Endothelial cell of umbilical vein (primary cell): ENCODE measurements around the gene NRBF2. TPM values are rescaled to one million over a fixed set of nuclear protein-coding genes. Genes with fewer than 3 reads are reported as not detected.

Source experiments
- BruUV-seq: library from RNA; stranded (reverse); fragments of 400-500 nt; replicated peaks from 2 replicates; lab custom pipeline; 2021; lab: Mats Ljungman, UMichigan
- CTCF ChIA-PET: fragments of 300-600, 350-600 bp; sonication (Branson Sonifier 250); formaldehyde crosslinking; loops from one replicate; lab custom pipeline; 2021; ENCODE audit warnings: antibody characterized with exemption, inconsistent platforms; lab: Charles Lee
- POLR2A ChIA-PET: fragments of 300-600, 350-600 bp; sonication (Branson Sonifier 250); formaldehyde crosslinking; loops from one replicate; lab custom pipeline; 2021; ENCODE audit warnings: antibody characterized with exemption, inconsistent platforms; lab: Charles Lee
- DNase-seq: peaks from one replicate; pipeline ENCODE4 v3.0.0-alpha.2; 2011; ENCODE audit warnings: low read depth, low spot score
- FAIRE-seq: peaks from 2 replicates; lab custom pipeline; 2011; peaks lifted over from hg19 to GRCh38; lab: Jason Lieb, UNC
- H2AFZ ChIP-seq: 2 replicates; pipeline ENCODE4 v1.6.0; 2012; ENCODE audit warnings: low read depth, low read length, control low read depth, inconsistent platforms
- H3K27ac ChIP-seq: 2 replicates; pipeline ENCODE4 v1.5.1; 2011; ENCODE audit warnings: low read depth, mild to moderate bottlenecking, control low read depth, low read length, moderate library complexity; ENCODE audit not compliant: insufficient read depth
- H3K27me3 ChIP-seq, 2 experiments: 2 replicates each; pipeline versions ENCODE4 v1.6.0 to v1.6.1; 2011; ENCODE audit warnings: low read length in 2 of 2, mixed read lengths in 1 of 2; ENCODE audit not compliant: control insufficient read depth in 2 of 2, insufficient read depth in 2 of 2
- H3K36me3 ChIP-seq, 2 experiments: 2 replicates in 1 of 2; 3 replicates in 1 of 2; pipeline ENCODE4 v1.5.1; 2011; ENCODE audit warnings: low read length in 2 of 2, mild to moderate bottlenecking in 1 of 2, moderate library complexity in 1 of 2; ENCODE audit not compliant: control insufficient read depth in 2 of 2, insufficient read depth in 2 of 2; ENCODE audit errors: extremely low read depth in 1 of 2
- H3K4me1 ChIP-seq: 3 replicates; pipeline ENCODE4 v1.5.1; 2011; ENCODE audit warnings: mild to moderate bottlenecking, low read length; ENCODE audit not compliant: control insufficient read depth, insufficient read depth; ENCODE audit errors: extremely low read depth
- H3K4me2 ChIP-seq: 2 replicates; pipeline ENCODE4 v1.6.1; 2011; ENCODE audit warnings: low read length, control low read depth, mixed read lengths; ENCODE audit not compliant: insufficient read depth
- H3K4me3 ChIP-seq, 3 experiments: fragments of 200-600 bp in 1 of 3; sonication (generic), shearing (Covaris generic) in 1 of 3; replicated peaks in 1 of 3; 2 replicates each; pipeline ENCODE4 v1.5.1; 2011 to 2016; ENCODE audit warnings: control low read depth in 3 of 3, low read length in 3 of 3, mild to moderate bottlenecking in 2 of 3, inconsistent platforms in 1 of 3, low read depth in 1 of 3, moderate library complexity in 1 of 3; ENCODE audit not compliant: insufficient read depth in 1 of 3
- H3K79me2 ChIP-seq: 2 replicates; pipeline ENCODE4 v1.6.0; 2012; ENCODE audit warnings: low read length, inconsistent platforms; ENCODE audit not compliant: control insufficient read depth, insufficient read depth
- H3K9ac ChIP-seq: replicated peaks from 2 replicates; pipeline ENCODE3; 2011; ENCODE audit warnings: low read length, control low read depth; ENCODE audit not compliant: insufficient read depth; ENCODE audit errors: extremely low read depth
- H3K9me1 ChIP-seq: replicated peaks from 3 replicates; pipeline ENCODE4 v1.6.0; 2011; ENCODE audit warnings: mild to moderate bottlenecking, low read length; ENCODE audit not compliant: control insufficient read depth, insufficient read depth; ENCODE audit errors: extremely low read depth
- H3K9me3 ChIP-seq: replicated peaks from 2 replicates; pipeline ENCODE4 v1.5.1; 2012; ENCODE audit warnings: low read length, inconsistent platforms; ENCODE audit not compliant: control insufficient read depth, insufficient read depth
- H4K20me1 ChIP-seq: replicated peaks from 2 replicates; pipeline ENCODE3; 2011; ENCODE audit warnings: mild to moderate bottlenecking, low read length; ENCODE audit not compliant: control insufficient read depth, insufficient read depth; ENCODE audit errors: extremely low read depth
- EZH2 ChIP-seq: IDR thresholded peaks from 2 replicates; pipeline ENCODE4 v1.6.1; 2012; ENCODE audit warnings: borderline replicate concordance, low read depth, mild to moderate bottlenecking, moderate library complexity, low read length, inconsistent platforms; ENCODE audit not compliant: severe bottlenecking
- FOS ChIP-seq: IDR thresholded peaks from 2 replicates; pipeline ENCODE4 v1.6.1; 2011; ENCODE audit warnings: mild to moderate bottlenecking, low read length, moderate library complexity, borderline replicate concordance; ENCODE audit not compliant: insufficient read depth
- GATA2 ChIP-seq: IDR thresholded peaks from 2 replicates; pipeline ENCODE4 v1.7.0; 2011; ENCODE audit warnings: low read depth, mild to moderate bottlenecking, moderate library complexity, mixed read lengths, low read length; ENCODE audit not compliant: insufficient read length, insufficient read depth
- JUN ChIP-seq: IDR thresholded peaks from 2 replicates; pipeline ENCODE4 v1.6.1; 2011; ENCODE audit warnings: borderline replicate concordance, low read depth; ENCODE audit not compliant: insufficient read length, insufficient read depth
- MYC ChIP-seq: IDR thresholded peaks from one replicate; pipeline ENCODE4 v1.6.1; 2011; ENCODE audit warnings: mild to moderate bottlenecking, low read depth, low read length
- POLR2A ChIP-seq: IDR thresholded peaks from 2 replicates; pipeline ENCODE4 v1.6.1; 2012; ENCODE audit warnings: low read depth, mild to moderate bottlenecking, control low read depth, low read length
- POLR2AphosphoS5 ChIP-seq: IDR thresholded peaks from 2 replicates; pipeline ENCODE4 v1.6.1; 2012; ENCODE audit warnings: low read depth, mild to moderate bottlenecking, control low read depth, low read length, moderate library complexity; ENCODE audit not compliant: insufficient read depth
- dilution Hi-C: fragments of 300-500 bp; cut with MboI; formaldehyde crosslinking; loops from one replicate; pipeline ENCODE4 v1.15.0; 2019; ENCODE audit warnings: low sequenced_read_pairs; ENCODE audit not compliant: extremely low pct_ligation_motif_present
- intact Hi-C: fragments of 100-400 bp; cut with micrococcal nuclease; formaldehyde crosslinking; loops from one replicate; pipeline ENCODE4 v1.10.0; 2022
- polyA plus RNA-seq, 4 experiments: library from polyadenylated mRNA; depleted of rRNA in 3 of 4; stranded (reverse) in 3 of 4; unstranded in 1 of 4; fragments of >200 nt; gene quantifications; 2 replicates each; pipeline versions ENCODE4 v1.2.1 to v1.2.3, GENCODE V29; 2011 to 2012; ENCODE audit warnings: missing spikeins in 1 of 4
- total RNA-seq: library from RNA; stranded (reverse); gene quantifications from 2 replicates; pipeline ENCODE4 v1.2.3, GENCODE V29; 2021
- TF ChIP-seq, protein P1 (sequence below), 2 donors: IDR thresholded peaks; 1 replicate in 1 of 2; 2 replicates in 1 of 2; pipeline ENCODE4 v1.5.1; 2011; ENCODE audit warnings: low read length in 2 of 2, mild to moderate bottlenecking in 2 of 2, moderate library complexity in 2 of 2, control low read depth in 1 of 2, inconsistent platforms in 1 of 2, low read depth in 1 of 2; ENCODE audit not compliant: insufficient read depth in 1 of 2; ENCODE audit errors: extremely low read depth in 1 of 2
- TF ChIP-seq, protein P2 (sequence below): IDR thresholded peaks from 2 replicates; pipeline ENCODE4 v1.6.1; 2011; ENCODE audit not compliant: insufficient read depth, insufficient read length

NRBF2 gene
- total and polyA plus RNA-seq, 2 donors (not counting 3 experiments of a cell fraction or from before 2014, with no cell fraction given) = 7.6 to 17.7 TPM

DNA sequence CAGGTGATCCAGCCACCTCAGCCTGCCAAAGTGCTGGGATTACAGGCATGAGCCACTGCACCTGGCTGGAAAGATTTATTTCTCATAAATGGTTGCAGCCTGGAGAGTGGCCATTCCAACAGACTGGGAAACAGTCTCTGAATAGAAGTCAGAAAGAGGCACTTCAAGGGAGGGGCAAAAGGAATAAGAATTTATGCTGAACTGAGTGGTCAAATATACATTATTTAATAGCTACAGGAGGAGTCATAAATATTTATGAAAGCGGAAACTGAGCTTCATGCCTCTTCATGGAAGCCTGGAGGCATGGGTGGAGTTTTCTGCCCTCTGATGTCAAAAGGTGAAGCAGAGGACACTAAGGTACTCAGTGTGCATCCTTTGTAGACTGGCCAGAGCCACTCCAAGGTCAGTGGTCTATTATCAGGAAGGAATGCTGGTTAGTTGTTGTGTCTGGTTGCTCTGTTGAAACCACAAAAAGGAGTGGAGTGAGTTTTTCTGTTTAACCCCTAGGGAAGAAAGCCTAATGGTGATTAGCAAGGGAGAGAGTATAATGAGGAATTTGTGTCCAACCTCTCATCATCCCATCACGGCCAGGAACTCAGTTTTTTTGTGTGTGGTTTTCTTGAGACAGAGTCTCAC, 9.3 kb upstream of the NRBF2 start:
- no peak overlapping the region for H3K4me3 ChIP-seq
- no peak overlapping the region for H3K4me2 ChIP-seq
- TF ChIP-seq GATA2 = no peak
- TF ChIP-seq JUN = no peak
- TF ChIP-seq FOS = no peak
- TF ChIP-seq, protein P1, sequence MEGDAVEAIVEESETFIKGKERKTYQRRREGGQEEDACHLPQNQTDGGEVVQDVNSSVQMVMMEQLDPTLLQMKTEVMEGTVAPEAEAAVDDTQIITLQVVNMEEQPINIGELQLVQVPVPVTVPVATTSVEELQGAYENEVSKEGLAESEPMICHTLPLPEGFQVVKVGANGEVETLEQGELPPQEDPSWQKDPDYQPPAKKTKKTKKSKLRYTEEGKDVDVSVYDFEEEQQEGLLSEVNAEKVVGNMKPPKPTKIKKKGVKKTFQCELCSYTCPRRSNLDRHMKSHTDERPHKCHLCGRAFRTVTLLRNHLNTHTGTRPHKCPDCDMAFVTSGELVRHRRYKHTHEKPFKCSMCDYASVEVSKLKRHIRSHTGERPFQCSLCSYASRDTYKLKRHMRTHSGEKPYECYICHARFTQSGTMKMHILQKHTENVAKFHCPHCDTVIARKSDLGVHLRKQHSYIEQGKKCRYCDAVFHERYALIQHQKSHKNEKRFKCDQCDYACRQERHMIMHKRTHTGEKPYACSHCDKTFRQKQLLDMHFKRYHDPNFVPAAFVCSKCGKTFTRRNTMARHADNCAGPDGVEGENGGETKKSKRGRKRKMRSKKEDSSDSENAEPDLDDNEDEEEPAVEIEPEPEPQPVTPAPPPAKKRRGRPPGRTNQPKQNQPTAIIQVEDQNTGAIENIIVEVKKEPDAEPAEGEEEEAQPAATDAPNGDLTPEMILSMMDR (IDR thresholded peaks at IDR 0.05; ENCODE audit: extremely low read depth in 1 of 2, insufficient read depth in 1 of 2, low read depth in 1 of 2, low read length in 2 of 2) = no peak
- no peak overlapping the region for H3K27ac ChIP-seq
- H3K9ac ChIP-seq = no peak overlapping the region
- POLR2A ChIA-PET = no interaction called here
- CTCF ChIA-PET = interaction anchor here (0.7 kb wide), 1 partner anchor 445 kb away, joined by 3 read pairs; no protein-coding TSS in a partner anchor
- no peaks in the 10 kb centered on the region for H3K4me1 ChIP-seq
- H3K79me2 ChIP-seq = no peaks in the 10 kb centered on the region
- H3K36me3 ChIP-seq = no peaks in the 10 kb centered on the region
- H2AFZ ChIP-seq = no peak overlapping the region
- no peaks in the 10 kb centered on the region for H3K9me1 ChIP-seq
- no peaks in the 10 kb centered on the region for H3K9me3 ChIP-seq
- intact Hi-C loops (no loop called here), dilution Hi-C loops (no loop called here)
- no peaks in the 10 kb centered on the region for H4K20me1 ChIP-seq
- FAIRE-seq = no peak
- DNase-seq = no peak
- no peaks in the 10 kb centered on the region for H3K27me3 ChIP-seq
- no TSS peak for BruUV-seq

DNA sequence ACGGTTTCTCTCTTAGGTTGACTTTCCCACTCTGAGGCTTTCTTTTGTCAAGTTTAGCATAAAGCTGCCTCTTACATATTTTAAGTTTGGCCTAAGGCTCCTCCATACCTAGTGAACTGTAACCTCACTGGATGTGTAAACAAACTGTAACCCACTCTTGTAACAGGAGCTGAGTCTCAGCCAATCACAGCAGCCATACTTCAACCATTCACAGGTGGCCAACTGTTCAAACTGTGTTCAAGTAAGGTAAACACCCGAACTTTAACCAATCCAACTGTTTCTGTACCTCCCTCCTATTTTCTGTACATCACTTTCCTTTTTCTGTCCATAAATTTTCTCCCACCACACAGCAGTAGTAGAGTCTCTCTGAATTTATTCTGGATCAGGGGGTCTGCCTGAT, 7.7 kb upstream of the NRBF2 start:
- TF ChIP-seq JUN (no peak), POLR2A (no peak), MYC (no peak), EZH2 (no peak), POLR2AphosphoS5 (no peak), GATA2 (no peak), FOS (no peak)
- TF ChIP-seq, protein P1 (IDR thresholded peaks at IDR 0.05; ENCODE audit: extremely low read depth in 1 of 2, insufficient read depth in 1 of 2, low read depth in 1 of 2, low read length in 2 of 2) = no peak
- TF ChIP-seq, protein P2, sequence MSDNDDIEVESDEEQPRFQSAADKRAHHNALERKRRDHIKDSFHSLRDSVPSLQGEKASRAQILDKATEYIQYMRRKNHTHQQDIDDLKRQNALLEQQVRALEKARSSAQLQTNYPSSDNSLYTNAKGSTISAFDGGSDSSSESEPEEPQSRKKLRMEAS = no peak
- Histone ChIP-seq H3K79me2 (no peaks in the 10 kb centered on the region), H4K20me1 (no peaks in the 10 kb centered on the region), H3K27ac (no peak overlapping the region), H3K4me3 (no peak overlapping the region), H3K27me3 (no peaks in the 10 kb centered on the region), H3K9me1 (no peaks in the 10 kb centered on the region), H3K4me2 (no peak overlapping the region), H3K9me3 (no peaks in the 10 kb centered on the region), H2AFZ (no peak overlapping the region), H3K4me1 (no peaks in the 10 kb centered on the region), H3K9ac (no peak overlapping the region), H3K36me3 (no peaks in the 10 kb centered on the region)
- FAIRE-seq = no peak
- DNase-seq = no peak
- POLR2A ChIA-PET = no interaction called here
- intact Hi-C loops (no loop called here), dilution Hi-C loops (no loop called here)
- no TSS peak for BruUV-seq
- CTCF ChIA-PET = no interaction called here
